ENCODE measurements around the gene ADAMTS16. TPM values are rescaled to one million over a fixed set of nuclear protein-coding genes. Genes with fewer than 3 reads are reported as not detected.

Gene ADAMTS16
- total RNA-seq, 1 experiment from 2014 or later: 0.11 TPM

DNA sequence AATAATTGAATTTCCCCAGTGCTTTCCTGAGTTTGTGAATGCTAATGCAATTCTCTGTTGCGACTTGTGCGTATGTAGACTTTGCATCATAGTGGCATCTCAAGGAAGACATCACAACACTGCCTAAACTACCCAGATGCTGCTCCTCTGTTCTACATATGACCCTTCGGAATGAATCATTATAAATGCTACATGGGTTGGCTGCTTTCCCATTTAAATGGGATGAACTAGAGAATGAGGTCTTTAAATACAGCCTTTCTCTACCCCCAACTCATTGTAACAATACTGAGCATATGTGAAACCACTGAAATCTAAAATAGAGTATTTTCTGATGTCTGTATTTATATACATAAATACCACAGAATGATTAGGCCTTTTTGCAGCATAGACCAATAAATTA lies 145.8 kb downstream of the ADAMTS16 start:
- peaks cover 4% of the 10 kb centered on the region for H3K27me3 Mint-ChIP-seq (ENCODE audit: insufficient read depth, unreplicated experiment)
- H3K36me3 Mint-ChIP-seq (ENCODE audit: insufficient read depth, unreplicated experiment): no peaks in the 10 kb centered on the region
- no TSS peak for BruUV-seq (replicated peaks)
- no peaks in the 10 kb centered on the region for H3K4me1 Mint-ChIP-seq (ENCODE audit: low read depth, unreplicated experiment)
- no peak overlapping the region for H3K27ac Mint-ChIP-seq (ENCODE audit: unreplicated experiment)
- Histone ChIP-seq H3K36me3 (ENCODE audit: control insufficient read depth, insufficient read depth, low read length) (no peaks in the 10 kb centered on the region), H3K27me3 (replicated peaks; ENCODE audit: control insufficient read depth, insufficient read depth, low read length) (no peaks in the 10 kb centered on the region), H3K9me3 (0 out of 2 replicates have a peak, but pooled peaks cover 8% of the 10 kb centered on the region), H3K4me3 (ENCODE audit: low read depth, low read length) (no peak overlapping the region), H3K4me1 (no peaks in the 10 kb centered on the region)
- intact Hi-C loops (cut with micrococcal nuclease; ENCODE audit: unreplicated experiment): no loop called here
- no peak for DNase-seq
- ChIA-PET POLR2A (no interaction called here), CTCF (no interaction called here)
- peaks cover 9% of the 10 kb centered on the region for H3K9me3 Mint-ChIP-seq (ENCODE audit: unreplicated experiment)
- TF ChIP-seq, protein P1, sequence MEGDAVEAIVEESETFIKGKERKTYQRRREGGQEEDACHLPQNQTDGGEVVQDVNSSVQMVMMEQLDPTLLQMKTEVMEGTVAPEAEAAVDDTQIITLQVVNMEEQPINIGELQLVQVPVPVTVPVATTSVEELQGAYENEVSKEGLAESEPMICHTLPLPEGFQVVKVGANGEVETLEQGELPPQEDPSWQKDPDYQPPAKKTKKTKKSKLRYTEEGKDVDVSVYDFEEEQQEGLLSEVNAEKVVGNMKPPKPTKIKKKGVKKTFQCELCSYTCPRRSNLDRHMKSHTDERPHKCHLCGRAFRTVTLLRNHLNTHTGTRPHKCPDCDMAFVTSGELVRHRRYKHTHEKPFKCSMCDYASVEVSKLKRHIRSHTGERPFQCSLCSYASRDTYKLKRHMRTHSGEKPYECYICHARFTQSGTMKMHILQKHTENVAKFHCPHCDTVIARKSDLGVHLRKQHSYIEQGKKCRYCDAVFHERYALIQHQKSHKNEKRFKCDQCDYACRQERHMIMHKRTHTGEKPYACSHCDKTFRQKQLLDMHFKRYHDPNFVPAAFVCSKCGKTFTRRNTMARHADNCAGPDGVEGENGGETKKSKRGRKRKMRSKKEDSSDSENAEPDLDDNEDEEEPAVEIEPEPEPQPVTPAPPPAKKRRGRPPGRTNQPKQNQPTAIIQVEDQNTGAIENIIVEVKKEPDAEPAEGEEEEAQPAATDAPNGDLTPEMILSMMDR (IDR thresholded peaks at IDR 0.05; ENCODE audit: insufficient read depth in 1 of 2, low read depth in 1 of 2, low read length in 1 of 2, severe bottlenecking in 1 of 2, unreplicated experiment in 1 of 2): no peak
- H3K4me3 Mint-ChIP-seq (ENCODE audit: unreplicated experiment): no peak overlapping the region

DNA sequence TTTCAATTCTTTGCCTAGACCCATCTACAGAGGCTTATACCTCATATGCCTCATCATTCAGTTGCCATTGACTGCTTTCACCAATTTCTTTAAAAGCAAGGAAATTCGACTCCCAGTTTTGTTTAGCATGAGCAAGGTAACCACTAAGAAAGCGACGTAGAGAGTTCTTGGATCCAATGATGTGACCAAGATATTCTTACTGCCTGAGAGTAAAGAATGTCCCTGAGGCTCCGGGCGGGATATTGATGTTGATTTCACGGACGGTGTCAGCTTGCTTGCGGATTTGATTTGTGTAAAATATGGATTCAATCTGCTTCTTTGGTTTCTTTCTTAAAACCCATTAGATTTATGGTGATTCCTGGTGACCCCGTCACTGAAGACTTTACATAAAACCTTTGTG lies 147.3 kb downstream of the ADAMTS16 start:
- H3K9me3 Mint-ChIP-seq (ENCODE audit: unreplicated experiment): peaks cover 9% of the 10 kb centered on the region
- CTCF ChIA-PET: no interaction called here
- TF ChIP-seq, protein P1 (IDR thresholded peaks at IDR 0.05; ENCODE audit: insufficient read depth in 1 of 2, low read depth in 1 of 2, low read length in 1 of 2, severe bottlenecking in 1 of 2, unreplicated experiment in 1 of 2): no peak
- POLR2A ChIA-PET: no interaction called here
- DNase-seq: no peak
- H3K36me3 Mint-ChIP-seq (ENCODE audit: insufficient read depth, unreplicated experiment): no peaks in the 10 kb centered on the region
- H3K4me1 Mint-ChIP-seq (ENCODE audit: low read depth, unreplicated experiment): no peaks in the 10 kb centered on the region
- no peak overlapping the region for H3K4me3 ChIP-seq (ENCODE audit: low read depth, low read length)
- peaks cover 4% of the 10 kb centered on the region for H3K27me3 Mint-ChIP-seq (ENCODE audit: insufficient read depth, unreplicated experiment)
- no peaks in the 10 kb centered on the region for H3K4me1 ChIP-seq
- intact Hi-C loops (cut with micrococcal nuclease; ENCODE audit: unreplicated experiment): no loop called here
- H3K36me3 ChIP-seq (ENCODE audit: control insufficient read depth, insufficient read depth, low read length): no peaks in the 10 kb centered on the region
- no peaks in the 10 kb centered on the region for H3K27me3 ChIP-seq (replicated peaks; ENCODE audit: control insufficient read depth, insufficient read depth, low read length)
- H3K9me3 ChIP-seq: 0 out of 2 replicates have a peak, but pooled peaks cover 8% of the 10 kb centered on the region
- H3K4me3 Mint-ChIP-seq (ENCODE audit: unreplicated experiment): no peak overlapping the region
- no TSS peak for BruUV-seq (replicated peaks)
- H3K27ac Mint-ChIP-seq (ENCODE audit: unreplicated experiment): no peak overlapping the region

DNA sequence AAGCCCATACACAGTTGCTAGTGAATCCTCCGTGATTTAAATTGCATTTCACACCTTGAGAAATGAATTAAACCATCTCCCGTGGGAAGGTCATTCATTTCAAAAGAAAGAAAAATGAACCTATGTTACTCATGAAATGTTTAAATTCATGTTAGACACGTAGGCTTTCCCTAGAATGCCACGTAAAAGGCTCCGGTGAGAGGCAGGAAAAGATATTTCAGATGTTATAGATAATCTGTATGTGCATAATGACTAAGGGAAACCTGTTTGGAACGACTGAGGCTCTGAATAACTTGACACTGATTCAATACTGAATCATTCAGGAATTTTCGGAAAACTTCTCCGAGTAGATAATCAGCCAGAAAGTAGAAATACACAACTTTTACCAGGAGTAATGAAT lies 148.1 kb downstream of the ADAMTS16 start:
- Histone ChIP-seq H3K4me1 (no peaks in the 10 kb centered on the region), H3K36me3 (ENCODE audit: control insufficient read depth, insufficient read depth, low read length) (no peaks in the 10 kb centered on the region), H3K9me3 (0 out of 2 replicates have a peak, but pooled peaks cover 8% of the 10 kb centered on the region), H3K27me3 (replicated peaks; ENCODE audit: control insufficient read depth, insufficient read depth, low read length) (no peaks in the 10 kb centered on the region), H3K4me3 (ENCODE audit: low read depth, low read length) (no peak overlapping the region)
- Mint-ChIP-seq H3K4me1 (ENCODE audit: low read depth, unreplicated experiment) (no peaks in the 10 kb centered on the region), H3K27ac (ENCODE audit: unreplicated experiment) (no peak overlapping the region), H3K9me3 (ENCODE audit: unreplicated experiment) (peaks cover 9% of the 10 kb centered on the region), H3K36me3 (ENCODE audit: insufficient read depth, unreplicated experiment) (no peaks in the 10 kb centered on the region), H3K4me3 (ENCODE audit: unreplicated experiment) (no peak overlapping the region), H3K27me3 (ENCODE audit: insufficient read depth, unreplicated experiment) (peaks cover 4% of the 10 kb centered on the region)
- POLR2A ChIA-PET: no interaction called here
- DNase-seq: no peak
- no TSS peak for BruUV-seq (replicated peaks)
- CTCF ChIA-PET: no interaction called here
- TF ChIP-seq, protein P1 (IDR thresholded peaks at IDR 0.05; ENCODE audit: insufficient read depth in 1 of 2, low read depth in 1 of 2, low read length in 1 of 2, severe bottlenecking in 1 of 2, unreplicated experiment in 1 of 2): no peak
- intact Hi-C loops (cut with micrococcal nuclease; ENCODE audit: unreplicated experiment): no loop called here

All from Caco-2 (cell line).